ENCODE data around the gene CALN1.

Gene CALN1

GRCh38 chr7:72325561-72325960 is 86.6 kb downstream of the CALN1 start:
- DNase-seq (ENCODE audit: low read depth in 2 of 2), result no peak

GRCh38 chr7:72321637-72322036 is 90.5 kb downstream of the CALN1 start:
- no peak for DNase-seq (ENCODE audit: low read depth in 2 of 2)

GRCh38 chr7:72321081-72321480 is 91.1 kb downstream of the CALN1 start:
- no peak for DNase-seq (ENCODE audit: low read depth in 2 of 2)

- DNase-seq (ENCODE audit: low read depth in 2 of 2), result no peak
Measured at GRCh38 chr7:72317341-72317740, 94.8 kb downstream of the CALN1 start.

GRCh38 chr7:72316148-72316547 is 96.0 kb downstream of the CALN1 start:
- DNase-seq (ENCODE audit: low read depth in 2 of 2), result no peak

- no peak for DNase-seq (ENCODE audit: low read depth in 2 of 2)
Measured at GRCh38 chr7:72313906-72314305, 98.2 kb downstream of the CALN1 start.

- no peak for DNase-seq (ENCODE audit: low read depth in 2 of 2)
Measured at GRCh38 chr7:72310301-72310700, 101.8 kb downstream of the CALN1 start.

- DNase-seq (ENCODE audit: low read depth in 2 of 2), result no peak
Measured at GRCh38 chr7:72309476-72309875, 102.7 kb downstream of the CALN1 start.

GRCh38 chr7:72308986-72309385 is 103.2 kb downstream of the CALN1 start:
- DNase-seq (ENCODE audit: low read depth in 2 of 2), result no peak

- no peak for DNase-seq (ENCODE audit: low read depth in 2 of 2)
Measured at GRCh38 chr7:72307566-72307965, 104.6 kb downstream of the CALN1 start.

- no peak for DNase-seq (ENCODE audit: low read depth in 2 of 2)
Measured at GRCh38 chr7:72298912-72299311, 113.2 kb downstream of the CALN1 start.

GRCh38 chr7:72298091-72298490 is 114.0 kb downstream of the CALN1 start:
- no peak for DNase-seq (ENCODE audit: low read depth in 2 of 2)

- no peak for DNase-seq (ENCODE audit: low read depth in 2 of 2)
Measured at GRCh38 chr7:72297636-72298035, 114.5 kb downstream of the CALN1 start.

GRCh38 chr7:72292794-72293193 is 119.3 kb downstream of the CALN1 start:
- DNase-seq (ENCODE audit: low read depth in 2 of 2), result no peak

GRCh38 chr7:72292118-72292517 is 120.0 kb downstream of the CALN1 start:
- no peak for DNase-seq (ENCODE audit: low read depth in 2 of 2)

GRCh38 chr7:72286519-72286918 is 125.6 kb downstream of the CALN1 start:
- no peak for DNase-seq (ENCODE audit: low read depth in 2 of 2)

GRCh38 chr7:72283309-72283708 is 128.8 kb downstream of the CALN1 start:
- DNase-seq (ENCODE audit: low read depth in 2 of 2), result no peak

- DNase-seq (ENCODE audit: low read depth in 2 of 2), result no peak
Measured at GRCh38 chr7:72281308-72281707, 130.8 kb downstream of the CALN1 start.

- no peak for DNase-seq (ENCODE audit: low read depth in 2 of 2)
Measured at GRCh38 chr7:72279203-72279602, 132.9 kb downstream of the CALN1 start.

GRCh38 chr7:72278550-72278949 is 133.6 kb downstream of the CALN1 start:
- no peak for DNase-seq (ENCODE audit: low read depth in 2 of 2)

GRCh38 chr7:72275382-72276070 is 136.6 kb downstream of the CALN1 start:
- no peak for DNase-seq (ENCODE audit: low read depth in 2 of 2)

GRCh38 chr7:72272479-72272878 is 139.7 kb downstream of the CALN1 start:
- DNase-seq (ENCODE audit: low read depth in 2 of 2), result no peak

- no peak for DNase-seq (ENCODE audit: low read depth in 2 of 2)
Measured at GRCh38 chr7:72268796-72269195, 143.3 kb downstream of the CALN1 start.

- DNase-seq (ENCODE audit: low read depth in 2 of 2), result no peak
Measured at GRCh38 chr7:72268090-72268489, 144.0 kb downstream of the CALN1 start.

Data from stimulated activated CD4-positive, alpha-beta T cell treated with anti-CD3 and anti-CD28 coated beads, Interleukin-1b, Interleukin-23, amount 100 ng/mL, for 4 hours (primary cell).